GM23338 (cell line): ENCODE data around the gene C5orf24. TPM values are rescaled to one million over a fixed set of nuclear protein-coding genes. Genes with fewer than 3 reads are reported as not detected.

ENCODE experiments used
- ATAC-seq: fragments of 200-7000 bp; cut with Tn5 transposase; 3 replicates; pipeline ENCODE4 v1.9.1; 2020
- DNase-seq: peaks from one replicate; pipeline ENCODE4 v3.0.0-alpha.2; 2015; ENCODE audit warnings: low spot score
- H2AFZ ChIP-seq: fragments of 200-600 bp; sonication (generic); 2 replicates; pipeline ENCODE4 v1.8.0; 2016; ENCODE audit warnings: antibody characterized with exemption, mild to moderate bottlenecking, moderate library complexity
- H3F3A ChIP-seq: fragments of 200-600 bp; sonication (generic); replicated peaks from 2 replicates; pipeline ENCODE4 v1.8.0; 2017; ENCODE audit warnings: antibody characterized with exemption, mixed run types, low read depth
- H3K27ac ChIP-seq: fragments of 200-600 bp; sonication (generic); 2 replicates; pipeline ENCODE4 v1.6.1; 2016; ENCODE audit warnings: low read depth
- H3K27me3 ChIP-seq: fragments of 200-600 bp; sonication (generic); 2 replicates; pipeline ENCODE4 v1.8.0; 2016; ENCODE audit warnings: mild to moderate bottlenecking, mixed run types, moderate library complexity; ENCODE audit not compliant: insufficient read depth
- H3K36me3 ChIP-seq: fragments of 200-600 bp; sonication (generic); 2 replicates; pipeline ENCODE4 v1.8.0; 2016; ENCODE audit warnings: mild to moderate bottlenecking; ENCODE audit not compliant: insufficient read depth
- H3K4me1 ChIP-seq: fragments of 200-600 bp; sonication (generic); 2 replicates; pipeline ENCODE4 v1.8.0; 2016; ENCODE audit warnings: mild to moderate bottlenecking, moderate library complexity; ENCODE audit not compliant: insufficient read depth
- H3K4me2 ChIP-seq: fragments of 200-600 bp; sonication (generic); 2 replicates; pipeline ENCODE4 v1.7.1; 2017; ENCODE audit warnings: mixed run types
- H3K4me3 ChIP-seq: fragments of 200-600 bp; sonication (generic); 2 replicates; pipeline ENCODE4 v1.6.1; 2016; ENCODE audit warnings: mixed run types
- H3K79me2 ChIP-seq: fragments of 200-600 bp; sonication (generic); replicated peaks from 2 replicates; pipeline ENCODE4 v1.8.0; 2017; ENCODE audit warnings: mild to moderate bottlenecking; ENCODE audit not compliant: insufficient read depth
- H3K9me2 ChIP-seq: fragments of 200-600 bp; sonication (generic); 2 replicates; pipeline ENCODE4 v1.8.0; 2017; ENCODE audit not compliant: insufficient read depth
- H4K20me1 ChIP-seq: fragments of 200-600 bp; sonication (generic); replicated peaks from 2 replicates; pipeline ENCODE4 v1.8.0; 2017; ENCODE audit warnings: mild to moderate bottlenecking; ENCODE audit not compliant: insufficient read depth
- H3K27ac Mint-ChIP-seq: 2 replicates; pipeline ENCODE4 v1.8.0; 2020; ENCODE audit warnings: inconsistent platforms, mild to moderate bottlenecking, moderate library complexity, mixed read lengths
- H3K27me3 Mint-ChIP-seq: 3 replicates; pipeline ENCODE4 v1.8.0; 2022; ENCODE audit warnings: low read depth, mild to moderate bottlenecking, moderate library complexity, mixed read lengths, inconsistent platforms; ENCODE audit not compliant: insufficient read depth, poor library complexity
- H3K36me3 Mint-ChIP-seq: 3 replicates; pipeline ENCODE4 v1.8.0; 2021; ENCODE audit warnings: low read depth, mild to moderate bottlenecking, inconsistent platforms, moderate library complexity, mixed read lengths
- H3K4me1 Mint-ChIP-seq: 3 replicates; pipeline ENCODE4 v1.8.0; 2020; ENCODE audit warnings: mild to moderate bottlenecking, inconsistent platforms, mixed read lengths
- H3K4me3 Mint-ChIP-seq: 3 replicates; pipeline ENCODE4 v1.8.0; 2021; ENCODE audit warnings: moderate library complexity, mild to moderate bottlenecking, inconsistent platforms, mixed read lengths
- H3K9me3 Mint-ChIP-seq: 3 replicates; pipeline ENCODE4 v1.8.0; 2020; ENCODE audit warnings: moderate library complexity, mild to moderate bottlenecking, inconsistent platforms, mixed read lengths
- ETS1 ChIP-seq: IDR thresholded peaks from 2 replicates; pipeline ENCODE4 v1.6.1; 2016; ENCODE audit warnings: antibody characterized with exemption
- EZH2phosphoT487 ChIP-seq: fragments of 200-600 bp; sonication (generic); IDR thresholded peaks from one replicate; pipeline ENCODE4 v1.8.1; 2018; ENCODE audit warnings: antibody characterized with exemption; ENCODE audit not compliant: unreplicated experiment
- POLR2AphosphoS5 ChIP-seq: IDR thresholded peaks from 2 replicates; pipeline ENCODE4 v1.6.1; 2016; ENCODE audit warnings: antibody characterized with exemption, low read depth
- ZNF114 ChIP-seq: fragments of 250-450 bp; sonication (Bioruptor Pico); IDR thresholded peaks from 2 replicates; pipeline ENCODE4 v1.5.0; 2020; ENCODE audit warnings: mild to moderate bottlenecking, moderate library complexity
- ZNF331 ChIP-seq: fragments of 250-450 bp; sonication (Bioruptor Pico); IDR thresholded peaks from 2 replicates; pipeline ENCODE4 v1.5.0; 2020; ENCODE audit warnings: low read depth, mild to moderate bottlenecking, moderate library complexity
- polyA plus RNA-seq: library from polyadenylated mRNA; unstranded; fragments of >200 nt; fragmentation: Nextera tagmentation; extraction: Ambion mirVana; gene quantifications from 2 replicates; pipeline ENCODE4 v1.2.1, GENCODE V29; 2016
- total RNA-seq: library from RNA; depleted of rRNA; stranded (reverse); fragments of >200 nt; shearing (Covaris generic); gene quantifications from 2 replicates; pipeline ENCODE4 v1.2.3, GENCODE V29; 2014
- TF ChIP-seq, protein P1 (sequence below), 2 experiments: fragments of 200-600 bp in 1 of 2; sonication (generic) in 1 of 2; conservative IDR thresholded peaks; 2 replicates each; pipeline versions ENCODE4 v1.5.1 to v1.6.1; 2016 to 2017; ENCODE audit warnings: antibody characterized with exemption in 2 of 2, low read depth in 2 of 2, mild to moderate bottlenecking in 2 of 2, moderate library complexity in 1 of 2
- TF ChIP-seq, protein P2 (sequence below): fragments of 250-450 bp; sonication (Bioruptor Pico); IDR thresholded peaks from 2 replicates; pipeline ENCODE4 v1.5.0; 2020; ENCODE audit warnings: mild to moderate bottlenecking, moderate library complexity

The C5orf24 gene
- total and polyA plus RNA-seq, 2 experiments from 2014 or later = 14.6 to 21.1 TPM

DNA sequence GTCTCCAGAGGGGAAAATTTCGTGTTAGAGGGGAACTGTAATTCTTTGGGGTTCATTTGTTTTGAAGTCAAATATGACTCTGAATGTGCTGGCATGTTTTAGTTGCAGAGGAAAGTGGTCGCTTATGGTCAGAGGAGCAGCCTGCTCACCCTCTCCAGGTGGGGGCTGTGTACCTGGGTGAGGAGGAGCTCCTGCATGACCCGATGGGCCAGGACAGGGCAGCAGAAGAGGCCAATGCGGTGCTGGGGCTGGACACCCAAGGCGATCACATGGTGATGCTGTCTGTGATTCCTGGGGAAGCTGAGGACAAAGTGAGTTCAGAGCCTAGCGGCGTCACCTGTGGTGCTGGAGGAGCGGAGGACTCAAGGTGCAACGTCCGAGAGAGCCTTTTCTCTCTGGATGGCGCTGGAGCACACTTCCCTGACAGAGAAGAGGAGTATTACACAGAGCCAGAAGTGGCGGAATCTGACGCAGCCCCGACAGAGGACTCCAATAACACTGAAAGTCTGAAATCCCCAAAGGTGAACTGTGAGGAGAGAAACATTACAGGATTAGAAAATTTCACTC lies 41.9 kb downstream of the C5orf24 start:
- Mint-ChIP-seq H3K4me3 (no peak overlapping the region), H3K4me1 (no peaks in the 10 kb centered on the region), H3K27me3 (peaks cover 6% of the 10 kb centered on the region), H3K36me3 (peaks cover 15% of the 10 kb centered on the region; the same call in 2 of the 3 replicates), H3K27ac (peak overlapping the region; percentile 73; the same call in 1 of the 2 replicates), H3K9me3 (peaks cover 4% of the 10 kb centered on the region; the same call in 2 of the 3 replicates)
- Histone ChIP-seq H3K4me1 (no peaks in the 10 kb centered on the region), H4K20me1 (0 out of 2 replicates have a peak, but pooled peaks cover 6% of the 10 kb centered on the region), H3K27me3 (no peaks in the 10 kb centered on the region), H3K79me2 (peaks cover 9% of the 10 kb centered on the region; the same call in 1 of the 2 replicates), H3K4me2 (no peak overlapping the region), H3K36me3 (peaks cover 4% of the 10 kb centered on the region; the same call in 1 of the 2 replicates), H3K27ac (no peak overlapping the region), H3K4me3 (no peak overlapping the region), H2AFZ (no peak overlapping the region), H3F3A (no peaks in the 10 kb centered on the region), H3K9me2 (no peaks in the 10 kb centered on the region)
- ATAC-seq = peak; percentile 87
- peak; percentile 46 for DNase-seq
- TF ChIP-seq, protein P1, sequence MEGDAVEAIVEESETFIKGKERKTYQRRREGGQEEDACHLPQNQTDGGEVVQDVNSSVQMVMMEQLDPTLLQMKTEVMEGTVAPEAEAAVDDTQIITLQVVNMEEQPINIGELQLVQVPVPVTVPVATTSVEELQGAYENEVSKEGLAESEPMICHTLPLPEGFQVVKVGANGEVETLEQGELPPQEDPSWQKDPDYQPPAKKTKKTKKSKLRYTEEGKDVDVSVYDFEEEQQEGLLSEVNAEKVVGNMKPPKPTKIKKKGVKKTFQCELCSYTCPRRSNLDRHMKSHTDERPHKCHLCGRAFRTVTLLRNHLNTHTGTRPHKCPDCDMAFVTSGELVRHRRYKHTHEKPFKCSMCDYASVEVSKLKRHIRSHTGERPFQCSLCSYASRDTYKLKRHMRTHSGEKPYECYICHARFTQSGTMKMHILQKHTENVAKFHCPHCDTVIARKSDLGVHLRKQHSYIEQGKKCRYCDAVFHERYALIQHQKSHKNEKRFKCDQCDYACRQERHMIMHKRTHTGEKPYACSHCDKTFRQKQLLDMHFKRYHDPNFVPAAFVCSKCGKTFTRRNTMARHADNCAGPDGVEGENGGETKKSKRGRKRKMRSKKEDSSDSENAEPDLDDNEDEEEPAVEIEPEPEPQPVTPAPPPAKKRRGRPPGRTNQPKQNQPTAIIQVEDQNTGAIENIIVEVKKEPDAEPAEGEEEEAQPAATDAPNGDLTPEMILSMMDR (conservative IDR thresholded peaks at IDR 0.05; ENCODE audit: low read depth in 2 of 2) = peak in 1 of 2 experiments; percentile 20; a peak in 1 of 4 replicates
- TF ChIP-seq ZNF331 = no peak

DNA sequence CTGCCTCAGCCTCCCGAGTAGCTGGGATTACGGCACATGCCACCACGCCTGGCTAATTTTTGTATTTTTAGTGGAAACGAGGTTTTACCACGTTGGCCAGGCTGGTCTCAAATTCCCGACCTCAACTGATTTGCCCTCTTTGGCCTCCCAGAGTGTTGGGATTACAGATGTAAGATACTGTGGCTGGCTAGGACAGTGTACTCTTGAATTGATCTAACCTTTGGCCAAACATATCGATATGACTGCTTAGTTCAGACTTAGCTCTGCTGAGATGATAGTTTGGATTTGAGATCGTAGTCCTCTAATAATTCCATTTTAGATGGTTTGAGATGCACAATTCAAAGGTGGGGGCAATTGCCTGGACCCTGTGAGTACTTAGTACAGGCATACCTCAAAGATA lies 43.6 kb downstream of the C5orf24 start:
- TF ChIP-seq POLR2AphosphoS5 (no peak), EZH2phosphoT487 (no peak), ZNF114 (no peak), ETS1 (no peak)
- TF ChIP-seq, protein P2, sequence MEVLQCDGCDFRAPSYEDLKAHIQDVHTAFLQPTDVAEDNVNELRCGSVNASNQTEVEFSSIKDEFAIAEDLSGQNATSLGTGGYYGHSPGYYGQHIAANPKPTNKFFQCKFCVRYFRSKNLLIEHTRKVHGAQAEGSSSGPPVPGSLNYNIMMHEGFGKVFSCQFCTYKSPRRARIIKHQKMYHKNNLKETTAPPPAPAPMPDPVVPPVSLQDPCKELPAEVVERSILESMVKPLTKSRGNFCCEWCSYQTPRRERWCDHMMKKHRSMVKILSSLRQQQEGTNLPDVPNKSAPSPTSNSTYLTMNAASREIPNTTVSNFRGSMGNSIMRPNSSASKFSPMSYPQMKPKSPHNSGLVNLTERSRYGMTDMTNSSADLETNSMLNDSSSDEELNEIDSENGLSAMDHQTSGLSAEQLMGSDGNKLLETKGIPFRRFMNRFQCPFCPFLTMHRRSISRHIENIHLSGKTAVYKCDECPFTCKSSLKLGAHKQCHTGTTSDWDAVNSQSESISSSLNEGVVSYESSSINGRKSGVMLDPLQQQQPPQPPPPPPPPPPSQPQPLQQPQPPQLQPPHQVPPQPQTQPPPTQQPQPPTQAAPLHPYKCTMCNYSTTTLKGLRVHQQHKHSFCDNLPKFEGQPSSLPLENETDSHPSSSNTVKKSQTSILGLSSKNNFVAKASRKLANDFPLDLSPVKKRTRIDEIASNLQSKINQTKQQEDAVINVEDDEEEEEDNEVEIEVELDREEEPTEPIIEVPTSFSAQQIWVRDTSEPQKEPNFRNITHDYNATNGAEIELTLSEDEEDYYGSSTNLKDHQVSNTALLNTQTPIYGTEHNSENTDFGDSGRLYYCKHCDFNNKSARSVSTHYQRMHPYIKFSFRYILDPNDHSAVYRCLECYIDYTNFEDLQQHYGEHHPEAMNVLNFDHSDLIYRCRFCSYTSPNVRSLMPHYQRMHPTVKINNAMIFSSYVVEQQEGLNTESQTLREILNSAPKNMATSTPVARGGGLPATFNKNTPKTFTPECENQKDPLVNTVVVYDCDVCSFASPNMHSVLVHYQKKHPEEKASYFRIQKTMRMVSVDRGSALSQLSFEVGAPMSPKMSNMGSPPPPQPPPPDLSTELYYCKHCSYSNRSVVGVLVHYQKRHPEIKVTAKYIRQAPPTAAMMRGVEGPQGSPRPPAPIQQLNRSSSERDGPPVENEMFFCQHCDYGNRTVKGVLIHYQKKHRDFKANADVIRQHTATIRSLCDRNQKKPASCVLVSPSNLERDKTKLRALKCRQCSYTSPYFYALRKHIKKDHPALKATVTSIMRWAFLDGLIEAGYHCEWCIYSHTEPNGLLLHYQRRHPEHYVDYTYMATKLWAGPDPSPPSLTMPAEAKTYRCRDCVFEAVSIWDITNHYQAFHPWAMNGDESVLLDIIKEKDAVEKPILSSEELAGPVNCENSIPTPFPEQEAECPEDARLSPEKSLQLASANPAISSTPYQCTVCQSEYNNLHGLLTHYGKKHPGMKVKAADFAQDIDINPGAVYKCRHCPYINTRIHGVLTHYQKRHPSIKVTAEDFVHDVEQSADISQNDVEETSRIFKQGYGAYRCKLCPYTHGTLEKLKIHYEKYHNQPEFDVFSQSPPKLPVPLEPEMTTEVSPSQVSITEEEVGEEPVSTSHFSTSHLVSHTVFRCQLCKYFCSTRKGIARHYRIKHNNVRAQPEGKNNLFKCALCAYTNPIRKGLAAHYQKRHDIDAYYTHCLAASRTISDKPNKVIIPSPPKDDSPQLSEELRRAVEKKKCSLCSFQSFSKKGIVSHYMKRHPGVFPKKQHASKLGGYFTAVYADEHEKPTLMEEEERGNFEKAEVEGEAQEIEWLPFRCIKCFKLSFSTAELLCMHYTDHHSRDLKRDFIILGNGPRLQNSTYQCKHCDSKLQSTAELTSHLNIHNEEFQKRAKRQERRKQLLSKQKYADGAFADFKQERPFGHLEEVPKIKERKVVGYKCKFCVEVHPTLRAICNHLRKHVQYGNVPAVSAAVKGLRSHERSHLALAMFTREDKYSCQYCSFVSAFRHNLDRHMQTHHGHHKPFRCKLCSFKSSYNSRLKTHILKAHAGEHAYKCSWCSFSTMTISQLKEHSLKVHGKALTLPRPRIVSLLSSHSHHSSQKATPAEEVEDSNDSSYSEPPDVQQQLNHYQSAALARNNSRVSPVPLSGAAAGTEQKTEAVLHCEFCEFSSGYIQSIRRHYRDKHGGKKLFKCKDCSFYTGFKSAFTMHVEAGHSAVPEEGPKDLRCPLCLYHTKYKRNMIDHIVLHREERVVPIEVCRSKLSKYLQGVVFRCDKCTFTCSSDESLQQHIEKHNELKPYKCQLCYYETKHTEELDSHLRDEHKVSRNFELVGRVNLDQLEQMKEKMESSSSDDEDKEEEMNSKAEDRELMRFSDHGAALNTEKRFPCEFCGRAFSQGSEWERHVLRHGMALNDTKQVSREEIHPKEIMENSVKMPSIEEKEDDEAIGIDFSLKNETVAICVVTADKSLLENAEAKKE (CRISPR knock-in tag) = no peak
- TF ChIP-seq, protein P1 (conservative IDR thresholded peaks at IDR 0.05; ENCODE audit: low read depth in 2 of 2) = no peak
- Mint-ChIP-seq H3K4me1 (peaks cover 9% of the 10 kb centered on the region; the same call in 2 of the 3 replicates), H3K27me3 (peaks cover 6% of the 10 kb centered on the region), H3K36me3 (peaks cover 12% of the 10 kb centered on the region; the same call in 2 of the 3 replicates), H3K4me3 (no peak overlapping the region), H3K9me3 (no peaks in the 10 kb centered on the region), H3K27ac (no peak overlapping the region)
- Histone ChIP-seq H3K27me3 (no peaks in the 10 kb centered on the region), H3K4me2 (no peak overlapping the region), H3K4me1 (no peaks in the 10 kb centered on the region), H3K4me3 (no peak overlapping the region), H2AFZ (no peak overlapping the region), H3K27ac (no peak overlapping the region), H3F3A (no peaks in the 10 kb centered on the region), H3K36me3 (peaks cover 4% of the 10 kb centered on the region; the same call in 1 of the 2 replicates), H3K9me2 (no peaks in the 10 kb centered on the region), H3K79me2 (peaks cover 9% of the 10 kb centered on the region; the same call in 1 of the 2 replicates), H4K20me1 (0 out of 2 replicates have a peak, but pooled peaks cover 6% of the 10 kb centered on the region)
- ATAC-seq (no peak), DNase-seq (no peak)
